KG1 (cell line): Measurements from ENCODE around the gene OSR1.
"Not testable (repeated sequence)": the region's sequence is repeated elsewhere in the genome, so short reads cannot be mapped to it uniquely, and the experiment has no call there.

ENCODE experiments used
- DNase-seq: peaks from one replicate; lab custom pipeline; 2025; lab: John Stamatoyannopoulos, UW

The OSR1 gene

GRCh38 chr2:19331450-19331849 lies 27.0 kb downstream of the OSR1 start:
- DNase-seq, result no peak

DNA sequence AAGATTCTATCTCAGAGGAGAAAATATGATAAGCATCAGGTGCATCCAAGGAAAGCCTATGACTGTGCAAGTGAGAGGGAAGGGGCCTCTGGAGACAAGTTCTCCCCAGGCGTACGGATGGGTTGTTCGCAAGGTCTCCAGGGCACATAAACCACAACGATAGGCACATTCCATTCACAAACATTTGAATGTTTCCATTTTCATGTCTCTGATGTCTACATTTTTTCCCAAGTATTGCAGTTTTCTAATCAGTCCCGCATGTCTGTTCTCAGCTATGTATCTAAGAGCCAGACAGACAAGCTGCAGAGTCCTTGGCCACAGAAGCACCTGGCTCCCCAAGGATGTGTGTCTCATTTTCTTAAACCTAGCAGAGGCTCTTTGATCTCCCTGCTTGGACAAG lies 28.0 kb downstream of the OSR1 start:
- no peak for DNase-seq

DNA sequence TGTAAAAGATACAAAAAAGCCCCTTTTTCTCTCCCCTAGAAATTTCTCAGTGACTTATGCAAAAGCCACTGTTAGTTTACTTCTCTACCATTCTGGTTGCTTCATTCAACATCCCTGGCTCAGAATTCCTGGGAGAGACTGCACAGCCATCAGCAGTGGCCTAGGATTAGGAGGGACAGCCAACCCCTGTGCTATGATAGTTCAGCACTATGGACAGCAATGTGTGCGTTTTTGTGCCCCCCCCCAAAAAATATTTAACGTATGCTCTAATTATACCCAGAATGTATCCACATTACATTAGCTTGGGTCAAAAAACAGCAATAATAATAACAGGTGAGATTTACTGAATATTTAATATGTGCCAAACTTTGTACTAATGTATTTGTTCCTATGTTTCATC lies 29.0 kb downstream of the OSR1 start:
- no peak for DNase-seq

- DNase-seq, result no peak
These were observed 30.9 kb downstream of the OSR1 start for GRCh38 chr2:19327496-19327895.

DNA sequence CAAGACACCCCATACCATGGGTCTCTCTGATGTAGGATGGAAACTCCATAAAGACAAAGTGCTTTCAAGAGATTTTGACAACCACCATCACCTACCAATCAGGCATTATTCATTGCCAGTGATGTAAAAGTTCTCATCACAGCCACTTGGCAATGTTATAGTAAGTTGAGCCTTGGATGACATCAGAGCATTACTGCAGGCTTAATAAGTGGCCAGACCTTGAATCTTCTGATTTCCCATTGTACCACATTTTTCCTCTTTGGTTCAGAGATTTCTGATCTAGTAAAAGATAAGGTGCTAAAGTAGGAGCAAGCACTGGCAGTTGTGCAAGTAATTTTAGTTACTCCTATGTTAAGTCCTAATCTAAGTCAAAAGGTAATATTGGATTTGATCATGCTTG lies 36.5 kb downstream of the OSR1 start:
- DNase-seq, result no peak

DNA sequence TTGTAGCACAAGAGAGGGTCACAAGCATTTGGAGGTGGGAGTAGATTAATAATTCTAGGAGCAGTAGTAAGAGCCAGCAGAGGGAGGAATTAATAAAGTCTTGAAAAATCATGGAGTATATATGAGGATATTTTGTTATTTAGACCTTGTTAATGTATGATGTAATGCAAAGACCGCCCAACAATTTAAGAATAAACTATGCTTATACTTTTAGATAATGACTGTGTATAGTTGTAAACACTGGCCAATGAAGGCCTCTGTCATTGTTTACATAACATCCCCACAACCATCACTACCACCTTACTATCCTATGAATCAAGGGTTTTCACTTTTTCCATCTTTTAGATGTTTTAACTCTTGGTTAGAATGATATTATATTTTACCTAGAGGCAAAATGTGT lies 37.6 kb downstream of the OSR1 start:
- no peak for DNase-seq

- DNase-seq, result no peak
These were observed 38.7 kb downstream of the OSR1 start for GRCh38 chr2:19319698-19320097.

DNA sequence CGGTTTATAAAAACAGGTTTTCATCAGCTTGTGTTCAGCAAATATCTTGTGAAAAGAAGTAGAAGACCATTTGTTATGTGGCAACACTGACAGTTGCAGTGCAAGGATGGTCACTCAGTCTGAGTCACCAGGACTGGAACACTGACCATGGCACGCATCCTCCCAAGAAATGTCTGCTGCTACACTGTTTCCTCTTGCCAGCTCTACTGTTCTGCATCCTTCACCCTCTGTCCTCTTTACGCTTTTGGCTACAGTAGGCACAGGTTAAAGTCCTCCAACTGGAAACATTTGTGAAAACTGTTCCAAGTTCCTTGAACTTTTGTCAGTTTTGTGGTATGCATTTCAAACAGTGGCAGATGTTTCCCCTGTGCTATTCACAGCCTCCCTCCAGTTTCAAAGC lies 39.4 kb downstream of the OSR1 start:
- DNase-seq, result no peak

DNA sequence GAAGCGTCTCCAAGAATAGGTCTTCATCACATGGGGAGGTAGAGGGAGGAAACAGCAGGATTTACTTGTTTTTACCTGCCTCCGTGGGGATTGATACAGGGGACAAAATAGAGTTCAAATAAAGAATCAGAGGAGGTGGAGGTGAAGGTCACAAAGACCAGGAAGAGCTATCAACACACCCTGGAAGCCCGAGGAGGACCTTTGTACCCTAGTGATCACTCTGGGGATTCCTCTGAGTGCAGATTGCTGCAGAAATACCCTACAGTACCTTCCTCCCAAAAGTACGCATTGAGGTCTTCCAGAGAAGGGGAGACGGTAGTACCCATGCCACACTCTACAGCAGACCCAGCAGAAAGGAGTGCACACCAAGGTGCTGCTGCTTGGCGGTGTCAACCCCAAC lies 44.9 kb downstream of the OSR1 start:
- no peak for DNase-seq

GRCh38 chr2:19312949-19313348 lies 45.5 kb downstream of the OSR1 start:
- no peak for DNase-seq

- not testable (repeated sequence) for DNase-seq
These were observed 52.4 kb downstream of the OSR1 start for GRCh38 chr2:19306065-19306464.

DNA sequence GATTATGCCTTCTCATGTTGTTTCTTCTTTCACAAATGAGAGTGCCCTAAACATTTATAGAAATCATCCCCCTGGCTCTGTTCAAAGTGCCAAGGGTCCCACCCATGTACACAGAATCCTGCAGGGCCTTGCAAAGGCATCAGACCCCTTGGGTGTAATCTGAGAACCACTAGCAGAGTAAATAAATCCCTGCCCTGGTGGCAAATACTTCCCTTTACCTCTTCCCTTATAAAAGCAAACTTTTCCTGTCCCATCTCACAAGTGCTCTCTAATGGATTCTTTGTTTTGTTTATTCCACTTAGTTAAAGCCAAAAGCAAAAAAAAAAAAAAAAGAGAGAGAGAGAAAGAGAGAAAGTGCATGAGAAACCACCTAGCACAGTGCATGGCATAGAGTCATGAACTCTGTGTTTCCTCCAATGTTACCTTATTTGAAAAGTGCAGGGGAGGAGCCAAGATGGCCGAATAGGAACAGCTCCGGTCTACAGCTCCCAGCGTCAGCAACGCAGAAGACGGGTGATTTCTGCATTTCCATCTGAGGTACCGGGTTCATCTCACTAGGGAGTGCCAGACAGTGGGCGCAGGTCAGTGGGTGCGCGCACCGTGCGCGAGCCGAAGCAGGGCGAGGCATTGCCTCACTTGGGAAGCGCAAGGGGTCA lies 52.9 kb downstream of the OSR1 start:
- DNase-seq, result not testable (repeated sequence)

DNA sequence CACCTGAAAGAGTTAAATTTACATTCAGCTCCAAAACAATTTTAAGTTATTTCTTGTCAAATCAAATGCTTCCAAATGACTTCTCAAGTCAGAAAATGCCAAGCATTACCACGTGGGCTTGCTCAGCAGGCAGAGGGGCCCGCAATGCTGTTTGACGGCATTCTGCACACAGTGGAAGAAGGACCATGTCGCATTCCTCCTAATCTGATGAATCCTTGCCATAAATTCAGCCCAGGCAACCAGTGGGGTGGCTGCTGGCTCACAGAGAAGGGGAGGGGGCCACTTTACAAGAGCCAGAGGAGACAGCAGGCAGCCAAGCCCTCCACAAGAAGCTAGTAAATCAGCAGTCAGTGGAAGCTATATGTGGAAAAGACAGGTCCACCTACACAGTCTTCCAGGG lies 56.7 kb downstream of the OSR1 start:
- no peak for DNase-seq
